Mesodermal cell (in vitro differentiated cells): ENCODE measurements around the gene EPAS1.

Source experiments
- H3K27ac ChIP-seq: 2 replicates; pipeline ENCODE4 v1.7.0; 2013; ENCODE audit warnings: mild to moderate bottlenecking, low read depth, low read length, moderate library complexity; ENCODE audit not compliant: severe bottlenecking
- H3K36me3 ChIP-seq: 2 replicates; pipeline ENCODE4 v1.7.1; 2013; ENCODE audit warnings: mild to moderate bottlenecking, low read length, moderate library complexity; ENCODE audit not compliant: control insufficient read depth, insufficient read depth
- H3K4me1 ChIP-seq: one replicate; pipeline ENCODE4 v1.7.1; 2013; ENCODE audit warnings: mild to moderate bottlenecking, low read length; ENCODE audit not compliant: insufficient read depth, control insufficient read depth, poor library complexity, severe bottlenecking
- H3K4me3 ChIP-seq: 2 replicates; pipeline ENCODE4 v1.7.0; 2013; ENCODE audit warnings: low read length, control low read depth, mild to moderate bottlenecking; ENCODE audit not compliant: insufficient read depth, poor library complexity, severe bottlenecking; ENCODE audit errors: extremely low read depth
- H3K9me3 ChIP-seq: 2 replicates; pipeline ENCODE4 v1.7.1; 2013; ENCODE audit warnings: mild to moderate bottlenecking, low read length, moderate library complexity; ENCODE audit not compliant: control insufficient read depth
- WGBS, 2 experiments: methylation state at CpG; one replicate each; pipeline ENCODE4 v1.1.5; 2013; ENCODE audit warnings: missing lambda C conversion rate in 2 of 2; ENCODE audit not compliant: insufficient coverage in 2 of 2; 5-methylcytosine and 5-hydroxymethylcytosine counted together

Gene EPAS1

DNA sequence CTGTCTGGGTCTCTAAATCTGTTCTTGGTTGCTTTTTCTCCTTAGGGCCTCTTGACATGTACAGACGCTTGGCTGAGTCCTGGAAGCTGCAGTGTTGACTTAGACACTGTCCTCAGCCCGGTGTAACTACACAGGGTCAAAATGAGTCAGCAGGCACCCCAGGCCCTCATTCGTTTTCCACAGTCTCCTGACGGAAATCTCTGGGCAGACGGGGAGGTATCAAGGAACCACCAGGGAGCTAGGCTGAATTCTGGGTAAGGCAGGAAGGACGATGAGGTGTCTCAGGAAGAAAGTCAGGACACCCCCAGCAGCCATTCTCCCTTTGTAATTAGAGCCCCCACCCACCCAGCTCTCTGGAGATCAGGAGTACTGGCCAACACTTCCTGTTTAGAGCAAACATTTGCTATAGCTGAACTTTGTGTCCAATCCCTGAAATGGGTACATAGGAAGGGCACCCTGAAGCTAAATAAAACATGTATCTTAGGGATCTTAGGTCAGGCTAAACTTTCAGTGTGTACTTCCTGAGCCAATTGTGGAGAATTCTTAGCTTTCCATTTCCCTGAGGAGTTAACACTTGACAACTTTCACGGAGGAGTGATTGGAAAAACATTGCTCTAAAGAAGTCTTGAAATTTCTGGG lies 23.9 kb upstream of the EPAS1 start:
- Histone ChIP-seq H3K9me3 (no peaks in the 10 kb centered on the region), H3K4me3 (no peak overlapping the region), H3K4me1 (peaks cover 24% of the 10 kb centered on the region), H3K27ac (no peak overlapping the region), H3K36me3 (no peaks in the 10 kb centered on the region)
- WGBS, 2 experiments, result 74 to 92% methylated on average over 4 to 5 of the region's 7 CpGs

- H3K4me1 ChIP-seq, result peaks cover 24% of the 10 kb centered on the region
- no peak overlapping the region for H3K4me3 ChIP-seq
- no peaks in the 10 kb centered on the region for H3K36me3 ChIP-seq
- 88 to 91% methylated on average over 3 to 5 of the region's 5 CpGs for WGBS, 2 experiments
- no peak overlapping the region for H3K27ac ChIP-seq
- no peaks in the 10 kb centered on the region for H3K9me3 ChIP-seq
Measured at GRCh38 chr2:46273919-46274318, 23.3 kb upstream of the EPAS1 start.

GRCh38 chr2:46274586-46274985 lies 22.6 kb upstream of the EPAS1 start:
- Histone ChIP-seq H3K9me3 (no peaks in the 10 kb centered on the region), H3K27ac (no peak overlapping the region), H3K4me1 (peaks cover 24% of the 10 kb centered on the region), H3K4me3 (no peak overlapping the region), H3K36me3 (no peaks in the 10 kb centered on the region)
- 93 to 96% methylated on average over 2 to 4 of the region's 4 CpGs for WGBS, 2 experiments

- H3K4me1 ChIP-seq, result peaks cover 13% of the 10 kb centered on the region
- H3K36me3 ChIP-seq, result no peaks in the 10 kb centered on the region
- 79 to 81% methylated on average over 17 to 19 of the region's 20 CpGs for WGBS, 2 experiments
- no peak overlapping the region for H3K4me3 ChIP-seq
- no peaks in the 10 kb centered on the region for H3K9me3 ChIP-seq
- no peak overlapping the region for H3K27ac ChIP-seq
Measured at GRCh38 chr2:46275995-46276394, 21.2 kb upstream of the EPAS1 start.

GRCh38 chr2:46276642-46277041 lies 20.6 kb upstream of the EPAS1 start:
- peaks cover 13% of the 10 kb centered on the region for H3K4me1 ChIP-seq
- no peak overlapping the region for H3K4me3 ChIP-seq
- no peaks in the 10 kb centered on the region for H3K36me3 ChIP-seq
- no peak overlapping the region for H3K27ac ChIP-seq
- no peaks in the 10 kb centered on the region for H3K9me3 ChIP-seq
- WGBS, 2 experiments, result 85 to 91% methylated on average over 2 of the region's 2 CpGs

DNA sequence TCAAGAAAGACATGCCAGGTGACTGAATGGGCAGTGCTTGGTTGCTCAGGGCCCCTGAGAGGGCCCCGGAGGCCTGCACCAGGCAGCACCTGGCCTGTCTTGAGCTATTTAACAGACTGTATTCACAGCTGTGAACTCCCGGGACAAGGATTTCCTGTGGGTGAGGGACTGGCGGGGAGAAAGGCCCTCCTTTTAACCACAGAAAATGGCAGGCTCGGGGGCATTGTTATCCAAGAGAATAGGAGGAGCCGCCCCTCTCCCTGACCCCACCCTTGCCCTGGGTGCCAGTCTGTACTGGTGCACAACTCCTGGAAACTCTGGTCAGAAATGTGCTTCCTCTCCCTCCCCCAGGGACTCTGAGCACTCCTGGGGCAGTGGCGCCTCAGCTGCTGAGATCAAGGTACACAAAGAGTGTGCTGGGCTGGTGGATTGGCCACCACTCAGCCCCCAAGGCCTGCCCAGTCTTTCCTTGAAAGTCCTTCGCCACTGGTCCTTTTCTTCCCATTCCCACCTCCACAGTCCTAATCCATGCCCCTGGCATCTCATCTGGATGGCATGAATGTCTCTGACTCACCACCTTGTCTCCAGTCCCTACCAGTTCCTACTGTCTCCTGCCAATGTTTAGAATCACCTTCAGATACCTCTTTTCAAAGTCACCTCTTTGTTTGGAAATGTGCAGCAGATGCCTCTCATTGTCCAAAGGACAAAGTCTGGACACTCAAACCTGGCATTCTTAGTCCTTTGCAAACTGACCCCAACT lies 19.6 kb upstream of the EPAS1 start:
- H3K36me3 ChIP-seq, result no peaks in the 10 kb centered on the region
- H3K27ac ChIP-seq, result no peak overlapping the region
- peaks cover 13% of the 10 kb centered on the region for H3K4me1 ChIP-seq
- 92 to 98% methylated on average over 6 of the region's 7 CpGs for WGBS, 2 experiments
- no peak overlapping the region for H3K4me3 ChIP-seq
- no peaks in the 10 kb centered on the region for H3K9me3 ChIP-seq

GRCh38 chr2:46278952-46279351 lies 18.3 kb upstream of the EPAS1 start:
- 93 to 95% methylated on average over 2 of the region's 3 CpGs for WGBS, 2 experiments
- Histone ChIP-seq H3K27ac (no peak overlapping the region), H3K4me3 (no peak overlapping the region), H3K9me3 (no peaks in the 10 kb centered on the region), H3K36me3 (no peaks in the 10 kb centered on the region), H3K4me1 (peaks cover 6% of the 10 kb centered on the region)

GRCh38 chr2:46281939-46282338 lies 15.3 kb upstream of the EPAS1 start:
- H3K4me3 ChIP-seq, result no peak overlapping the region
- no peaks in the 10 kb centered on the region for H3K9me3 ChIP-seq
- H3K27ac ChIP-seq, result no peak overlapping the region
- no peaks in the 10 kb centered on the region for H3K4me1 ChIP-seq
- no peaks in the 10 kb centered on the region for H3K36me3 ChIP-seq
- 100% methylated on average over 1 of the region's 1 CpG; no CpG with 5 or more reads in 1 of the 2 experiments for WGBS, 2 experiments

- WGBS, 2 experiments, result 88 to 92% methylated on average over 2 to 3 of the region's 3 CpGs
- Histone ChIP-seq H3K36me3 (no peaks in the 10 kb centered on the region), H3K4me1 (no peaks in the 10 kb centered on the region), H3K27ac (no peak overlapping the region), H3K4me3 (no peak overlapping the region), H3K9me3 (no peaks in the 10 kb centered on the region)
Measured at GRCh38 chr2:46283693-46284092, 13.5 kb upstream of the EPAS1 start.

DNA sequence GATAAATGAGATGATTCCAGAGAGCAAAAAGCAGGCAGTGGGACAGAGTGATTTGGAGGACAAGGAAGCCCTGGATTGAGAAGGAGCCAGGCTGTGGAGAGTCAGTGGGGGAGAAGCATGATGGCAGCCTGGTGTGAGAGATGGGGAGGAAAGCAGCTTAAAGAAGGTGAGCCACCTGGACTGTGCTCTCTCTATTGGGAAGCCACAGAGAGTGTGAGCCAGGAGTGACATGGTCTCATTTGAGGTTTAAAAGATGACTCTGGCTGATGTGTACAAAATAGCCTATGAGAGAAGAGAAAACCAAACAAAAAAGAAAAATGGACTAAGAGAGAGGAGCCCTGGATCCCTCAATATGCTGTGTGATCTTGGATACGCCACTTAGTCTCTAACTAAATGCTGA lies 12.9 kb upstream of the EPAS1 start:
- H3K4me3 ChIP-seq, result no peak overlapping the region
- no peak overlapping the region for H3K27ac ChIP-seq
- WGBS, 2 experiments, result 91 to 100% methylated on average over 1 of the region's 1 CpG
- no peaks in the 10 kb centered on the region for H3K4me1 ChIP-seq
- H3K36me3 ChIP-seq, result no peaks in the 10 kb centered on the region
- H3K9me3 ChIP-seq, result no peaks in the 10 kb centered on the region

DNA sequence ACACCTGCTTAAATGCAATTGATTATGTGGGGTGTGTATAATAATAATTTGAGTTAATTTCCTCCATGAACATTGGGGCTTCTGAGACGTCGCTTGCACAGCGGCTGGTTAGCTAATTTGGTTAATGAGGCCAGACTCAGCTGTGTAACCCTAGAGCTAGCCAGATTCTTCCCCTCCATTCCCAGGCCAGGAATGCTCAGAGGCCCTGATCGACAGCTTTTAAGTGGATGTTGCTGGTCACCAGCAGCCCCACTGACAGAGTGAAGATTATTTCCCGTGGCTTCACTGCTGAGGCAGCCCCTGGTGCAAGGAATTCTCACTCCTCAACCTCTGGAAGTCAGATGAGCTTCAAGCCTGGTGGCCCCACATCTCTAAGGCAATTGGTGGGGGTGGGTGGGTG lies 12.4 kb upstream of the EPAS1 start:
- WGBS, 2 experiments, result 50 to 90% methylated on average over 3 of the region's 5 CpGs
- Histone ChIP-seq H3K27ac (no peak overlapping the region), H3K4me1 (no peaks in the 10 kb centered on the region), H3K36me3 (no peaks in the 10 kb centered on the region), H3K9me3 (no peaks in the 10 kb centered on the region), H3K4me3 (no peak overlapping the region)
